ENCODE data around the gene NUP50. TPM values are rescaled to one million over a fixed set of nuclear protein-coding genes. Genes with fewer than 3 reads are reported as not detected.

The NUP50 gene
- total and polyA plus RNA-seq, 2 donors (not counting 1 experiment from before 2014, with no cell fraction given): 9.1 to 105 TPM

DNA sequence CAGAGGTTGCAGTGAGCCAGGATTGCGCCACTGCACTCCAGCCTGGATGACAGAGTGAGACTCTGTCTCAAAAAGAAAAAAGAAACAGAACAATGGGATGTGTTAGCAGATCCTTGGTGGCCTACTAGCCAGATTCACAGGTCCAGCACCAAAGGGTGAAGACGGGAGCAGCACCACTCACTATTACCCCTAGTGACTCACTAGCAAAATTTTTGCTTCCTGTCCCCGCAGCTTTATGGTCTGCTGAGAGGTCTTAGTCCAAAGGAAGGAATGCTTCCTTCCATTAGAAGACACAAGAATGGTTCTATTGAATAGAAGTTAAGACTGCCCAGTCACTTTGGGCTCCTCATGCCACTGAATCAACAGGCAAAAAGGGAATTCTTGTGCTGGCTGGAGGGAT, 35.9 kb upstream of the NUP50 start:
- intact Hi-C loops (cut with micrococcal nuclease): no loop called here
- no peaks in the 10 kb centered on the region for H3K27me3 ChIP-seq (replicated peaks in 1 of 4; ENCODE audit: control extremely low read depth in 1 of 4, control insufficient read depth in 3 of 4, insufficient read depth in 4 of 4, low read length in 3 of 4)

DNA sequence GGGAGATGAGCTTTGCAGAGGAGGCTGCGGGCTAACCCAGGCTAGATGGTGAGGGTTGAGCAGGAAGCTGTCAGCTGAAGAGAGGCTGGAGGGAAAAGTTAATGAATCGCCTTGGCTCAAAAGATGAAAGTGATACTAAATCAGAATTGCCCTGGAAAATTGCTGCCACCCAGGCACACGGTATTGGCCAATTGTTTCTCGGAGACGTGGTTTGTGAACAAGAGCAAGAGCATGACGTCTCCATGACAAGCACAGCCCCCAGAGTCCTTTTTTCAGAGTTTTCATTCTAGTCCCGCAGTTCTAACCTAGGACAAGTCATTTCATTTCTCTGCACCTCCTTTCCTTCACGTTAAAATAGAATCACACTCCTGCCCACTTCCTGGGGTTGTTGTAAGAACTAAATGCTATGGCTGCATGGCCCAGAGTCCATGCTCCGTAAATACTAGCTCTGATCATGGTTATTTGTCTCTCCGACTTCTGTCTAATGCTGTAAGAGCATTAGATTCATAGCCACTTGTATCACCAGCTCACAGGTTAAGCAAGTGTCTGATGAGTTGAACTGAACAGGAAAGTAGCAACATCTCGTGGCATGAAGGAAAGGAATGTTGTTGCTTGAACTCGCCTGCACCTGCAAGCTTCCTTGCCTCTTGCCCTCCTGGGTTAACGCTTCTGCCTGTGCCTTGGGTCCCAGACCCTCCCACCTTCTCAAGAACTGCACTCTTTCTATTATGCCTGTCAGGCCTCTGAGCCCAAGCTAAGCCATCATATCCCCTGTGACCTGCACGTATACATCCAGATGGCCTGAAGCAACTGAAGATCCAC, 33.8 kb upstream of the NUP50 start:
- no peaks in the 10 kb centered on the region for H3K79me2 ChIP-seq (ENCODE audit: control insufficient read depth, insufficient read depth, low read length)
- H3K27ac ChIP-seq (ENCODE audit: low read length in 2 of 2): no peak overlapping the region
- ChIA-PET POLR2A (no interaction called here), CTCF (no interaction called here)
- 32% methylated on average over 9 of the region's 14 CpGs for WGBS (ENCODE audit: insufficient coverage)
- Mint-ChIP-seq H3K27ac (no peak overlapping the region), H3K4me1 (peaks cover 28% of the 10 kb centered on the region), H3K4me3 (peak overlapping the region; percentile 6), H3K9me3 (ENCODE audit: insufficient read depth) (no peaks in the 10 kb centered on the region), H3K27me3 (peaks cover 2% of the 10 kb centered on the region)
- no peak overlapping the region for H2AFZ ChIP-seq (ENCODE audit: insufficient read depth, low read depth, low read length, poor library complexity, severe bottlenecking)
- H3K4me2 ChIP-seq (replicated peaks; ENCODE audit: low read depth, low read length, poor library complexity, severe bottlenecking): no peak overlapping the region
- TF ChIP-seq EZH2 (IDR thresholded peaks at IDR 0.05; ENCODE audit: borderline replicate concordance, insufficient read depth, low read depth, low read length, poor library complexity, severe bottlenecking): no peak
- TF ChIP-seq, protein P1, sequence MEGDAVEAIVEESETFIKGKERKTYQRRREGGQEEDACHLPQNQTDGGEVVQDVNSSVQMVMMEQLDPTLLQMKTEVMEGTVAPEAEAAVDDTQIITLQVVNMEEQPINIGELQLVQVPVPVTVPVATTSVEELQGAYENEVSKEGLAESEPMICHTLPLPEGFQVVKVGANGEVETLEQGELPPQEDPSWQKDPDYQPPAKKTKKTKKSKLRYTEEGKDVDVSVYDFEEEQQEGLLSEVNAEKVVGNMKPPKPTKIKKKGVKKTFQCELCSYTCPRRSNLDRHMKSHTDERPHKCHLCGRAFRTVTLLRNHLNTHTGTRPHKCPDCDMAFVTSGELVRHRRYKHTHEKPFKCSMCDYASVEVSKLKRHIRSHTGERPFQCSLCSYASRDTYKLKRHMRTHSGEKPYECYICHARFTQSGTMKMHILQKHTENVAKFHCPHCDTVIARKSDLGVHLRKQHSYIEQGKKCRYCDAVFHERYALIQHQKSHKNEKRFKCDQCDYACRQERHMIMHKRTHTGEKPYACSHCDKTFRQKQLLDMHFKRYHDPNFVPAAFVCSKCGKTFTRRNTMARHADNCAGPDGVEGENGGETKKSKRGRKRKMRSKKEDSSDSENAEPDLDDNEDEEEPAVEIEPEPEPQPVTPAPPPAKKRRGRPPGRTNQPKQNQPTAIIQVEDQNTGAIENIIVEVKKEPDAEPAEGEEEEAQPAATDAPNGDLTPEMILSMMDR (IDR thresholded peaks at IDR 0.05): no peak
- intact Hi-C loops (cut with micrococcal nuclease): no loop called here
- H4K20me1 ChIP-seq (ENCODE audit: control insufficient read depth, insufficient read depth, low read length, poor library complexity, severe bottlenecking): no peaks in the 10 kb centered on the region
- peaks cover 5 to 14% of the 10 kb centered on the region in 2 experiments for H3K36me3 ChIP-seq (replicated peaks in 1 of 2; ENCODE audit: control extremely low read depth in 1 of 2, control insufficient read depth in 1 of 2, extremely low read depth in 1 of 2, insufficient read depth in 2 of 2, low read length in 1 of 2)
- no peak for DNase-seq
- H3K27me3 ChIP-seq (replicated peaks in 1 of 4; ENCODE audit: control extremely low read depth in 1 of 4, control insufficient read depth in 3 of 4, insufficient read depth in 4 of 4, low read length in 3 of 4): no peaks in the 10 kb centered on the region
- H3K9ac ChIP-seq (ENCODE audit: low read length): peak overlapping the region; percentile 4
- H3K4me3 ChIP-seq (ENCODE audit: control extremely low read depth in 1 of 5, extremely low read depth in 1 of 5, insufficient read depth in 1 of 5, low read depth in 2 of 5, low read length in 4 of 5): no peak overlapping the region
- peaks cover 6 to 25% of the 10 kb centered on the region in 2 donors for H3K4me1 ChIP-seq (ENCODE audit: control insufficient read depth in 2 of 2, insufficient read depth in 2 of 2, low read length in 2 of 2)
- H3K9me3 ChIP-seq (ENCODE audit: control extremely low read depth in 1 of 3, control insufficient read depth in 2 of 3, insufficient read depth in 1 of 3, low read length in 2 of 3): peaks cover 2 to 11% (median 7%) of the 10 kb centered on the region in 3 donors
- ATAC-seq (ENCODE audit: low read depth): no peak

More for the DNA sequence above, 35.9 kb upstream of the NUP50 start:
- DNase-seq: no peak
- Histone ChIP-seq H2AFZ (ENCODE audit: insufficient read depth, low read depth, low read length, poor library complexity, severe bottlenecking) (no peak overlapping the region), H3K9ac (ENCODE audit: low read length) (no peak overlapping the region), H3K4me3 (ENCODE audit: control extremely low read depth in 1 of 5, extremely low read depth in 1 of 5, insufficient read depth in 1 of 5, low read depth in 2 of 5, low read length in 4 of 5) (no peak overlapping the region), H4K20me1 (ENCODE audit: control insufficient read depth, insufficient read depth, low read length, poor library complexity, severe bottlenecking) (no peaks in the 10 kb centered on the region), H3K36me3 (replicated peaks in 1 of 2; ENCODE audit: control extremely low read depth in 1 of 2, control insufficient read depth in 1 of 2, extremely low read depth in 1 of 2, insufficient read depth in 2 of 2, low read length in 1 of 2) (no peaks in the 10 kb centered on the region), H3K9me3 (ENCODE audit: control extremely low read depth in 1 of 3, control insufficient read depth in 2 of 3, insufficient read depth in 1 of 3, low read length in 2 of 3) (no peaks in the 10 kb centered on the region), H3K79me2 (ENCODE audit: control insufficient read depth, insufficient read depth, low read length) (no peaks in the 10 kb centered on the region), H3K4me1 (ENCODE audit: control insufficient read depth in 2 of 2, insufficient read depth in 2 of 2, low read length in 2 of 2) (peaks cover 6 to 25% of the 10 kb centered on the region in 2 donors), H3K27ac (ENCODE audit: low read length in 2 of 2) (no peak overlapping the region), H3K4me2 (replicated peaks; ENCODE audit: low read depth, low read length, poor library complexity, severe bottlenecking) (no peak overlapping the region)
- H3K9me3 Mint-ChIP-seq (ENCODE audit: insufficient read depth): no peaks in the 10 kb centered on the region
- no peak overlapping the region for H3K27ac Mint-ChIP-seq
- H3K4me3 Mint-ChIP-seq: no peak overlapping the region
- 55% methylated on average over 2 of the region's 3 CpGs for WGBS (ENCODE audit: insufficient coverage)
- peaks cover 3% of the 10 kb centered on the region for H3K27me3 Mint-ChIP-seq
- no peak for ATAC-seq (ENCODE audit: low read depth)
- ChIA-PET CTCF (no interaction called here), POLR2A (no interaction called here)
- TF ChIP-seq EZH2 (IDR thresholded peaks at IDR 0.05; ENCODE audit: borderline replicate concordance, insufficient read depth, low read depth, low read length, poor library complexity, severe bottlenecking): no peak
- TF ChIP-seq, protein P1 (IDR thresholded peaks at IDR 0.05): no peak
- H3K4me1 Mint-ChIP-seq: peaks cover 28% of the 10 kb centered on the region
